HL-60 (cell line): ENCODE data around the gene TESK2.

Source experiments
- POLR2AphosphoS5 ChIP-seq: IDR thresholded peaks from 2 replicates; pipeline ENCODE4 v1.6.1; 2012; ENCODE audit warnings: low read depth
- SPI1 ChIP-seq: IDR thresholded peaks from 2 replicates; pipeline ENCODE4 v1.6.1; 2012; ENCODE audit warnings: low read depth, mild to moderate bottlenecking, borderline replicate concordance
- TF ChIP-seq, protein P1 (sequence below): IDR thresholded peaks from 2 replicates; pipeline ENCODE4 v1.6.1; 2012; ENCODE audit warnings: low read depth; ENCODE audit not compliant: insufficient replicate concordance
- TF ChIP-seq, protein P2 (sequence below): IDR thresholded peaks from one replicate; pipeline ENCODE4 v1.5.1; 2011; ENCODE audit warnings: low read length, control low read depth, inconsistent platforms; ENCODE audit not compliant: insufficient read depth

DNA sequence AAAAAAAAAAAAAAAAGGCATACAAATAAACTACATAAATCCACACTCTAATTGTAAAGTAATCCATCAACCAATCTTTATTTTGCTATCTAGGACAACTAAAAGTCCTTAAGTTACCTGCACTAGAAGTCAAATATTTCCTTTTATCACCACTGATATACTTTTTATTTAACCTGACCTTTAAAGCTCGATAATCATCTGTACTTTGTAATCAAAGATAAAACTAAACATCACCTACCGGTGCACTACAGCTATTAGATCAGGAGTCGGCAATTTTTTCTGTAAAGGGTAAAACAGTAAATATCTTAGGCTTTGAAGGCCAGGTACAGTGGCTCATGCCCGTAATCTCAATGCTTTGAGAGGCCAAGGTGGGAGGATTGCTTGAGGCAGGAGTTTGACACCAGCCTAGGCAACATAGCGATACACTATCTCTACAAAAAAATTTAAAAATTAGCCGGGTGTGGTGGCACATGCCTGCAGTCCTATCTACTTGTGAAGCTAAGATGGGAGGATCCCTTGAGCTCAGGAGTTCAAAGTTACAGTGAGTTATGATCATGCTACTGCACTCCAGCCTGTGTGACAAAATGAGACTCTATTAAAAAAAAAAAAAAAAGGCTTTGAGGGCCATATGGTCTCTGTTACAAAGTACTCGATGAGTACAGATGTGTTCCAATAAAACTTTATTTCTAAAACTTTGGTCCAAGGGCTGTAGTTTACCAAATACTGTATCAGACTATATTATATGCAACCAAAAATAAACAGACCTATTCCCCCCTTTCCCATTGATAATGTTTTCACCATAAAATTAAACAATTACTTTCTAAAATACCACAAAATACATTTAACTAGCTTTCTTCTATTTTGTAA is 47.1 kb downstream of the TESK2 start:
- TF ChIP-seq, protein P1, sequence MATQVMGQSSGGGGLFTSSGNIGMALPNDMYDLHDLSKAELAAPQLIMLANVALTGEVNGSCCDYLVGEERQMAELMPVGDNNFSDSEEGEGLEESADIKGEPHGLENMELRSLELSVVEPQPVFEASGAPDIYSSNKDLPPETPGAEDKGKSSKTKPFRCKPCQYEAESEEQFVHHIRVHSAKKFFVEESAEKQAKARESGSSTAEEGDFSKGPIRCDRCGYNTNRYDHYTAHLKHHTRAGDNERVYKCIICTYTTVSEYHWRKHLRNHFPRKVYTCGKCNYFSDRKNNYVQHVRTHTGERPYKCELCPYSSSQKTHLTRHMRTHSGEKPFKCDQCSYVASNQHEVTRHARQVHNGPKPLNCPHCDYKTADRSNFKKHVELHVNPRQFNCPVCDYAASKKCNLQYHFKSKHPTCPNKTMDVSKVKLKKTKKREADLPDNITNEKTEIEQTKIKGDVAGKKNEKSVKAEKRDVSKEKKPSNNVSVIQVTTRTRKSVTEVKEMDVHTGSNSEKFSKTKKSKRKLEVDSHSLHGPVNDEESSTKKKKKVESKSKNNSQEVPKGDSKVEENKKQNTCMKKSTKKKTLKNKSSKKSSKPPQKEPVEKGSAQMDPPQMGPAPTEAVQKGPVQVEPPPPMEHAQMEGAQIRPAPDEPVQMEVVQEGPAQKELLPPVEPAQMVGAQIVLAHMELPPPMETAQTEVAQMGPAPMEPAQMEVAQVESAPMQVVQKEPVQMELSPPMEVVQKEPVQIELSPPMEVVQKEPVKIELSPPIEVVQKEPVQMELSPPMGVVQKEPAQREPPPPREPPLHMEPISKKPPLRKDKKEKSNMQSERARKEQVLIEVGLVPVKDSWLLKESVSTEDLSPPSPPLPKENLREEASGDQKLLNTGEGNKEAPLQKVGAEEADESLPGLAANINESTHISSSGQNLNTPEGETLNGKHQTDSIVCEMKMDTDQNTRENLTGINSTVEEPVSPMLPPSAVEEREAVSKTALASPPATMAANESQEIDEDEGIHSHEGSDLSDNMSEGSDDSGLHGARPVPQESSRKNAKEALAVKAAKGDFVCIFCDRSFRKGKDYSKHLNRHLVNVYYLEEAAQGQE: no peak
- TF ChIP-seq, protein P2, sequence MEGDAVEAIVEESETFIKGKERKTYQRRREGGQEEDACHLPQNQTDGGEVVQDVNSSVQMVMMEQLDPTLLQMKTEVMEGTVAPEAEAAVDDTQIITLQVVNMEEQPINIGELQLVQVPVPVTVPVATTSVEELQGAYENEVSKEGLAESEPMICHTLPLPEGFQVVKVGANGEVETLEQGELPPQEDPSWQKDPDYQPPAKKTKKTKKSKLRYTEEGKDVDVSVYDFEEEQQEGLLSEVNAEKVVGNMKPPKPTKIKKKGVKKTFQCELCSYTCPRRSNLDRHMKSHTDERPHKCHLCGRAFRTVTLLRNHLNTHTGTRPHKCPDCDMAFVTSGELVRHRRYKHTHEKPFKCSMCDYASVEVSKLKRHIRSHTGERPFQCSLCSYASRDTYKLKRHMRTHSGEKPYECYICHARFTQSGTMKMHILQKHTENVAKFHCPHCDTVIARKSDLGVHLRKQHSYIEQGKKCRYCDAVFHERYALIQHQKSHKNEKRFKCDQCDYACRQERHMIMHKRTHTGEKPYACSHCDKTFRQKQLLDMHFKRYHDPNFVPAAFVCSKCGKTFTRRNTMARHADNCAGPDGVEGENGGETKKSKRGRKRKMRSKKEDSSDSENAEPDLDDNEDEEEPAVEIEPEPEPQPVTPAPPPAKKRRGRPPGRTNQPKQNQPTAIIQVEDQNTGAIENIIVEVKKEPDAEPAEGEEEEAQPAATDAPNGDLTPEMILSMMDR: no peak
- no peak for TF ChIP-seq POLR2AphosphoS5
- no peak for TF ChIP-seq SPI1
